ENCODE results near the gene CCDC137.

CCDC137 gene

GRCh38 chr17:81695801-81696200, 29.3 kb downstream of the CCDC137 start:
- TF ChIP-seq CTCF (IDR thresholded peaks at IDR 0.05; ENCODE audit: borderline replicate concordance, control extremely low read depth, extremely low read depth, insufficient read depth, missing control alignments) = no peak

GRCh38 chr17:81696218-81696941, 29.8 kb downstream of the CCDC137 start:
- no peak for TF ChIP-seq CTCF (IDR thresholded peaks at IDR 0.05; ENCODE audit: borderline replicate concordance, control extremely low read depth, extremely low read depth, insufficient read depth, missing control alignments)
- DNase-seq (ENCODE audit: low spot score) = no peak
- in situ Hi-C loops (cut with MboI; ENCODE audit: low sequenced_read_pairs, unreplicated experiment) = no loop called here

More at GRCh38 chr17:81695801-81696200, 29.3 kb downstream of the CCDC137 start:
- in situ Hi-C loops (cut with MboI; ENCODE audit: low sequenced_read_pairs, unreplicated experiment) = no loop called here
- DNase-seq (ENCODE audit: low spot score) = no peak

GRCh38 chr17:81697261-81698044, 30.9 kb downstream of the CCDC137 start:
- in situ Hi-C loops (cut with MboI; ENCODE audit: low sequenced_read_pairs, unreplicated experiment) = no loop called here
- TF ChIP-seq CTCF (IDR thresholded peaks at IDR 0.05; ENCODE audit: borderline replicate concordance, control extremely low read depth, extremely low read depth, insufficient read depth, missing control alignments) = no peak
- DNase-seq (ENCODE audit: low spot score) = no peak

GRCh38 chr17:81700353-81701287, 34.1 kb downstream of the CCDC137 start:
- no peak for DNase-seq (ENCODE audit: low spot score)
- no peak for TF ChIP-seq CTCF (IDR thresholded peaks at IDR 0.05; ENCODE audit: borderline replicate concordance, control extremely low read depth, extremely low read depth, insufficient read depth, missing control alignments)
- in situ Hi-C loops (cut with MboI; ENCODE audit: low sequenced_read_pairs, unreplicated experiment) = no loop called here

- peak; percentile 16 for TF ChIP-seq CTCF (IDR thresholded peaks at IDR 0.05; ENCODE audit: borderline replicate concordance, control extremely low read depth, extremely low read depth, insufficient read depth, missing control alignments)
- in situ Hi-C loops (cut with MboI; ENCODE audit: low sequenced_read_pairs, unreplicated experiment) = no loop called here
- DNase-seq (ENCODE audit: low spot score) = no peak
Observed at GRCh38 chr17:81701288-81702071, 34.9 kb downstream of the CCDC137 start.
